Measurements from ENCODE around the gene GOLGA3.
"Not testable (repeated sequence)": the region's sequence is repeated elsewhere in the genome, so short reads cannot be mapped to it uniquely, and the experiment has no call there.

DNA sequence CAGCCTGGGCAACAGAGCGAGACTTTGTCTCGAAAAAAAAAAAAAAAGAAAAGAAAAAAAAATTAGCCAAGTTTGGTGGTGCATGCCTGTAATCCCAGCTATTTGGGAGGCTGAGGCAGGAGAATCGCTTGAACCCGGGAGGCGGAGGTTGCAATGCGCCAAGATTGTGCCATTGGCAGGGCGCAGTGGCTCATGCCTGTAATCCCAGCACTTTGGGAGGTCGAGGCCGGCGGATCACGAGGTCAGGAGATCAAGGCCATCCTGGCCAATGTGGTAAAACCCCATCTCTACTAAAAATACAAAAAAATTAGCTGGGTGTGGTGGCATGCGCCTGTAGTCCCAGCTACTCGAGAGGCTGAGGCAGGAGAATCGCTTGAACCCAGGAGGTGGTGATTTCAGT is 26.5 kb upstream of the GOLGA3 start:
- TF ChIP-seq, protein P1, sequence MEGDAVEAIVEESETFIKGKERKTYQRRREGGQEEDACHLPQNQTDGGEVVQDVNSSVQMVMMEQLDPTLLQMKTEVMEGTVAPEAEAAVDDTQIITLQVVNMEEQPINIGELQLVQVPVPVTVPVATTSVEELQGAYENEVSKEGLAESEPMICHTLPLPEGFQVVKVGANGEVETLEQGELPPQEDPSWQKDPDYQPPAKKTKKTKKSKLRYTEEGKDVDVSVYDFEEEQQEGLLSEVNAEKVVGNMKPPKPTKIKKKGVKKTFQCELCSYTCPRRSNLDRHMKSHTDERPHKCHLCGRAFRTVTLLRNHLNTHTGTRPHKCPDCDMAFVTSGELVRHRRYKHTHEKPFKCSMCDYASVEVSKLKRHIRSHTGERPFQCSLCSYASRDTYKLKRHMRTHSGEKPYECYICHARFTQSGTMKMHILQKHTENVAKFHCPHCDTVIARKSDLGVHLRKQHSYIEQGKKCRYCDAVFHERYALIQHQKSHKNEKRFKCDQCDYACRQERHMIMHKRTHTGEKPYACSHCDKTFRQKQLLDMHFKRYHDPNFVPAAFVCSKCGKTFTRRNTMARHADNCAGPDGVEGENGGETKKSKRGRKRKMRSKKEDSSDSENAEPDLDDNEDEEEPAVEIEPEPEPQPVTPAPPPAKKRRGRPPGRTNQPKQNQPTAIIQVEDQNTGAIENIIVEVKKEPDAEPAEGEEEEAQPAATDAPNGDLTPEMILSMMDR (IDR thresholded peaks at IDR 0.05), result not testable (repeated sequence)
- not testable (repeated sequence) for TF ChIP-seq EZH2 (IDR thresholded peaks at IDR 0.05; ENCODE audit: borderline replicate concordance, insufficient read depth, low read depth, low read length, poor library complexity, severe bottlenecking)

Data from B cell (primary cell).